ENCODE measurements around the gene GP1BA.
"Not testable (repeated sequence)": the region's sequence is repeated elsewhere in the genome, so short reads cannot be mapped to it uniquely, and the experiment has no call there.

GP1BA gene

DNA sequence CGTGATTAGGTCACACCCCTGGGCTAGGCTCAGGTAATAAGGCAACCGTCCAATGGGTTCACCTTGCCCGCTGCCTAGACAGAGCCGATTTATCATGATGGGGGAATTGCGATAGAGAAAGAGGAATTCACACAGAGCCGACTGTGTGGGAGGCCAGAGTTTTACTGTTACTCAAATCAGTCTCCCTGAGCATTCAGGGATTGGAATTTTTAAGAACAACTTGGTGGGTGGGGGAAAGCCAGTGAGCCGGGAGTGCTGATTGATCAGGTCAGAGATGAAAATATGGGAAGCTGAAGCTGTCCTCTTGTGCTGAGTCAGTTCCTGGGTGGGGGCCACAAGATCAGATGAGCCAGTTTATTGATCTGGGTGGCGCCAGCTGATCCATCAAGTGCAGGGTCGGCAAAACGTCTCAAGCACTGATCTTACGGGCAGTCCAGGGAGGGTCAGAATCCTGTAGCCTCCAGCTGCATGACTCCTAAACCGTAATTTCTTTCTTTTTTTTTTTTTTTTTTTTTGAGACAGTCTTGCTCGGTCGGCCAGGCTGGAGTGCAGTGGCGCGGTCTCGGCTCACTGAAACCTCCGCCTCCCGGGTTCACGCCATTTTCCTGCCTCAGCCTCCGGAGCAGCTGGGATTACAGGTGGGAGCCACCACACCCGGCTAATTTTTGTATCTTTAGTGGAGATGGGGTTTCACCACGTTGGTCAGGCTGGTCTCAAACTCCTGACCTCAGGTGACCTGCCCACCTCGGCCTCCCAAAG, 5.3 kb upstream of the GP1BA start:
- not testable (repeated sequence) for H3K27ac ChIP-seq (ENCODE audit: low read depth, low read length); H3K27me3 ChIP-seq (ENCODE audit: control insufficient read depth, insufficient read depth, low read length); H3K9me3 ChIP-seq (ENCODE audit: control insufficient read depth, insufficient read depth, low read length); H3K4me1 ChIP-seq (ENCODE audit: control insufficient read depth, insufficient read depth, low read length); H3K36me3 ChIP-seq (ENCODE audit: control insufficient read depth, insufficient read depth, low read length); H3K4me3 ChIP-seq (ENCODE audit: low read depth, low read length); H3K9ac ChIP-seq (ENCODE audit: low read depth, low read length)

DNA sequence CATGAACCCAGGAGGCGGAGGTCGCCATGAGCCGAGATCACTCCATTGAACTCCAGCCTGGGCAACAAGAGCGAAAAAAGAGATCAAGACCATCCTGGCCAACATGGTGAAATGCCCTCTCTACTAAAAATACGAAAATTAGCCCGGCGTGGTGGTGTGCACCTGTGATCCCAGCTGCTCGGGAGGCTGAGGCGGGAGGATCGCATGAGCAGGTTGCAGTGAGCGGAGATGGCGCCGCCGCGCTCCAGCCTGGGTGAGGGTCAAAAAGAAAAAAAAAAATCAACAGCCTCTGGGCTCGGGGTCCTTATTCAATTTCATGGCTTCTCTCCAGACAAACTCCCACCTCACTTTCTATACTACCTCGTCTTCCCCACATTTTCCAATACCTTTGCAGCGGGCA, 3.2 kb upstream of the GP1BA start:
- Histone ChIP-seq H3K36me3 (ENCODE audit: control insufficient read depth, insufficient read depth, low read length) (peaks cover 3% of the 10 kb centered on the region; the same call in 1 of the 2 replicates), H3K4me3 (ENCODE audit: low read depth, low read length) (no peak overlapping the region), H3K9ac (ENCODE audit: low read depth, low read length) (no peak overlapping the region), H3K27ac (ENCODE audit: low read depth, low read length) (no peak overlapping the region), H3K4me1 (ENCODE audit: control insufficient read depth, insufficient read depth, low read length) (no peaks in the 10 kb centered on the region), H3K9me3 (ENCODE audit: control insufficient read depth, insufficient read depth, low read length) (no peaks in the 10 kb centered on the region), H3K27me3 (ENCODE audit: control insufficient read depth, insufficient read depth, low read length) (no peaks in the 10 kb centered on the region)

DNA sequence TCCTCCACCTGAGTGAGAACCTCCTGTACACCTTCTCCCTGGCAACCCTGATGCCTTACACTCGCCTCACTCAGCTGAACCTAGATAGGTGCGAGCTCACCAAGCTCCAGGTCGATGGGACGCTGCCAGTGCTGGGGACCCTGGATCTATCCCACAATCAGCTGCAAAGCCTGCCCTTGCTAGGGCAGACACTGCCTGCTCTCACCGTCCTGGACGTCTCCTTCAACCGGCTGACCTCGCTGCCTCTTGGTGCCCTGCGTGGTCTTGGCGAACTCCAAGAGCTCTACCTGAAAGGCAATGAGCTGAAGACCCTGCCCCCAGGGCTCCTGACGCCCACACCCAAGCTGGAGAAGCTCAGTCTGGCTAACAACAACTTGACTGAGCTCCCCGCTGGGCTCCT, 679 bp downstream of the GP1BA start:
- H3K27me3 ChIP-seq (ENCODE audit: control insufficient read depth, insufficient read depth, low read length) = no peaks in the 10 kb centered on the region
- no peak overlapping the region for H3K9ac ChIP-seq (ENCODE audit: low read depth, low read length)
- no peaks in the 10 kb centered on the region for H3K4me1 ChIP-seq (ENCODE audit: control insufficient read depth, insufficient read depth, low read length)
- H3K36me3 ChIP-seq (ENCODE audit: control insufficient read depth, insufficient read depth, low read length) = peaks cover 24% of the 10 kb centered on the region
- no peak overlapping the region for H3K4me3 ChIP-seq (ENCODE audit: low read depth, low read length)
- H3K9me3 ChIP-seq (ENCODE audit: control insufficient read depth, insufficient read depth, low read length) = no peaks in the 10 kb centered on the region
- H3K27ac ChIP-seq (ENCODE audit: low read depth, low read length) = no peak overlapping the region

DNA sequence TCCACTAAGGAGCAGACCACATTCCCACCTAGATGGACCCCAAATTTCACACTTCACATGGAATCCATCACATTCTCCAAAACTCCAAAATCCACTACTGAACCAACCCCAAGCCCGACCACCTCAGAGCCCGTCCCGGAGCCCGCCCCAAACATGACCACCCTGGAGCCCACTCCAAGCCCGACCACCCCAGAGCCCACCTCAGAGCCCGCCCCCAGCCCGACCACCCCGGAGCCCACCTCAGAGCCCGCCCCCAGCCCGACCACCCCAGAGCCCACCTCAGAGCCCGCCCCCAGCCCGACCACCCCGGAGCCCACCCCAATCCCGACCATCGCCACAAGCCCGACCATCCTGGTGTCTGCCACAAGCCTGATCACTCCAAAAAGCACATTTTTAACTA, 1.6 kb downstream of the GP1BA start:
- Histone ChIP-seq H3K9me3 (ENCODE audit: control insufficient read depth, insufficient read depth, low read length) (no peaks in the 10 kb centered on the region), H3K9ac (ENCODE audit: low read depth, low read length) (no peak overlapping the region), H3K27me3 (ENCODE audit: control insufficient read depth, insufficient read depth, low read length) (no peaks in the 10 kb centered on the region), H3K4me3 (ENCODE audit: low read depth, low read length) (no peak overlapping the region), H3K4me1 (ENCODE audit: control insufficient read depth, insufficient read depth, low read length) (0 out of 2 replicates have a peak, but pooled peaks cover 3% of the 10 kb centered on the region), H3K27ac (ENCODE audit: low read depth, low read length) (no peak overlapping the region), H3K36me3 (ENCODE audit: control insufficient read depth, insufficient read depth, low read length) (peaks cover 33% of the 10 kb centered on the region)

DNA sequence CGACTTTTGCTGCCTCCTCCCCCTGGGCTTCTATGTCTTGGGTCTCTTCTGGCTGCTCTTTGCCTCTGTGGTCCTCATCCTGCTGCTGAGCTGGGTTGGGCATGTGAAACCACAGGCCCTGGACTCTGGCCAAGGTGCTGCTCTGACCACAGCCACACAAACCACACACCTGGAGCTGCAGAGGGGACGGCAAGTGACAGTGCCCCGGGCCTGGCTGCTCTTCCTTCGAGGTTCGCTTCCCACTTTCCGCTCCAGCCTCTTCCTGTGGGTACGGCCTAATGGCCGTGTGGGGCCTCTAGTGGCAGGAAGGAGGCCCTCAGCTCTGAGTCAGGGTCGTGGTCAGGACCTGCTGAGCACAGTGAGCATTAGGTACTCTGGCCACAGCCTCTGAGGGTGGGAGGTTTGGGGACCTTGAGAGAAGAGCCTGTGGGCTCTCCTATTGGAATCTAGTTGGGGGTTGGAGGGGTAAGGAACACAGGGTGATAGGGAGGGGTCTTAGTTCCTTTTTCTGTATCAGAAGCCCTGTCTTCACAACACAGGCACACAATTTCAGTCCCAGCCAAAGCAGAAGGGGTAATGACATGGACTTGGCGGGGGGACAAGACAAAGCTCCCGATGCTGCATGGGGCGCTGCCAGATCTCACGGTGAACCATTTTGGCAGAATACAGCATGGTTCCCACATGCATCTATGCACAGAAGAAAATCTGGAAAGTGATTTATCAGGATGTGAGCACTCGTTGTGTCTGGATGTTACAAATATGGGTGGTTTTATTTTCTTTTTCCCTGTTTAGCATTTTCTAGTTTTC, 2.3 kb downstream of the GP1BA start:
- H3K9ac ChIP-seq (ENCODE audit: low read depth, low read length) = no peak overlapping the region
- H3K36me3 ChIP-seq (ENCODE audit: control insufficient read depth, insufficient read depth, low read length) = peaks cover 34% of the 10 kb centered on the region

DNA sequence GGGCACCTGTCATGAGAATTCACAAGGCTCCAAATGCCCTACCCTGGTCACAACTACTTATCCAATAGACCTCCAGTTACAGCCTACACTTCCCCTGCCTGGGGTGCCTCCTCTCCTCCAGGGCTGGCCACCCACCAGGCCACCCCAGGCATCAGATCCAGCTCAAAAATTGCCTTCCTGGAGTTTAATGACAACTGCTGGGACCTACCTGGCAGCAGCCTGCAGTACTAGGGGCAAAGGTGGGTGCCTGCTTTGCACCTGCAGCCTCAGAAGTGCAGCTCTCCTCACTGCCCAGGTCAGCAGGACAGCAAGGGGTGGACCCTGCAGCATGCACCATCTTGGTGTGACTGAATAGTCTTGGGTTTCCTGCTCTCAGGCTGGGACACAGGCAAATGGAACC, 3.6 kb downstream of the GP1BA start:
- peaks cover 34% of the 10 kb centered on the region for H3K36me3 ChIP-seq (ENCODE audit: control insufficient read depth, insufficient read depth, low read length)
- H3K27ac ChIP-seq (ENCODE audit: low read depth, low read length) = no peak overlapping the region
- H3K9ac ChIP-seq (ENCODE audit: low read depth, low read length) = no peak overlapping the region
- H3K27me3 ChIP-seq (ENCODE audit: control insufficient read depth, insufficient read depth, low read length) = no peaks in the 10 kb centered on the region
- no peak overlapping the region for H3K4me3 ChIP-seq (ENCODE audit: low read depth, low read length)
- H3K9me3 ChIP-seq (ENCODE audit: control insufficient read depth, insufficient read depth, low read length) = no peaks in the 10 kb centered on the region
- 0 out of 2 replicates have a peak, but pooled peaks cover 6% of the 10 kb centered on the region for H3K4me1 ChIP-seq (ENCODE audit: control insufficient read depth, insufficient read depth, low read length)

More for the DNA sequence above, 2.3 kb downstream of the GP1BA start:
- Histone ChIP-seq H3K4me3 (ENCODE audit: low read depth, low read length) (no peak overlapping the region), H3K9me3 (ENCODE audit: control insufficient read depth, insufficient read depth, low read length) (no peaks in the 10 kb centered on the region), H3K27me3 (ENCODE audit: control insufficient read depth, insufficient read depth, low read length) (no peaks in the 10 kb centered on the region), H3K4me1 (ENCODE audit: control insufficient read depth, insufficient read depth, low read length) (0 out of 2 replicates have a peak, but pooled peaks cover 6% of the 10 kb centered on the region), H3K27ac (ENCODE audit: low read depth, low read length) (peak overlapping the region; percentile 26)

DNA sequence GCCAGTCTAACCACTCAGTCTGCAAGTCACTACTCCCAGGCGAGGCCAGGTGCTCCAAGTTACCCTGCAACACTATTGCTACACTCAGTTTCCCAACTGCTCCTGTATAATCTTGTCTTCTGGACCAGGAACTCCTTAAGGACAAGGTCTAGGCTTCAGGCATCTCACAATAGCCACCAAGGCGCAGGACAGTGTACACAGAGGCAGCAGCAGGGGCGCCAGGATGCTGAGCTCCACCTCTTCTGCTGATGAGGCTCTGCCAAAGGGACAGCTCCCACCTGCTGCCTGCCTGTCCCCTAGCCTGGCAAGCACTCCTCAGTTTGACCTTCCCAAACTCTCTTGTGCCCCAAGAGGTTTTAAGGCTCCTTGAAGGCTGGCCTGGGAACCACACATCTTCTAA, 4.4 kb downstream of the GP1BA start:
- Histone ChIP-seq H3K9me3 (ENCODE audit: control insufficient read depth, insufficient read depth, low read length) (no peaks in the 10 kb centered on the region), H3K4me1 (ENCODE audit: control insufficient read depth, insufficient read depth, low read length) (peaks cover 10% of the 10 kb centered on the region; the same call in 1 of the 2 replicates), H3K27me3 (ENCODE audit: control insufficient read depth, insufficient read depth, low read length) (no peaks in the 10 kb centered on the region), H3K9ac (ENCODE audit: low read depth, low read length) (no peak overlapping the region), H3K27ac (ENCODE audit: low read depth, low read length) (no peak overlapping the region), H3K36me3 (ENCODE audit: control insufficient read depth, insufficient read depth, low read length) (peaks cover 31% of the 10 kb centered on the region), H3K4me3 (ENCODE audit: low read depth, low read length) (no peak overlapping the region)

DNA sequence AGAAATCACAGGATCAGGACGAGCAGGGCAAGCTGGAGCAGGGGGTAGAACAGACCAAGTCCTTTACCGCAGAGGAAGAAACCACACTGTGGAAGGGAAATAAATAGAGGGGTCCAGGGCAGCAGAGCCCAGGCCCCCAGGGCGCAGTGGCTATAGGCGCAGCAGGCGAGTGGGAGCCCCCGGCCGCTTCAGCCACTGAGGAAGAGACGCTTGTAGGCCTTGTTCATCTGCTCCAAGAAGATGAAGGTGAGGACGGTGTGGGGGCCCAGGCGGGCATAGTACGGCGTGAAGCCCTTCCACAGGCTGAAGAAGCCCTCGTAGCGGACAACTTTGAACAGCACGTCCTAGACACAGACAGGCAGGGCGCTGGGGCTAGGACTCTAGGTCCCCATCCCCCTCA, 5.5 kb downstream of the GP1BA start:
- no peaks in the 10 kb centered on the region for H3K27me3 ChIP-seq (ENCODE audit: control insufficient read depth, insufficient read depth, low read length)
- no peak overlapping the region for H3K9ac ChIP-seq (ENCODE audit: low read depth, low read length)
- H3K4me3 ChIP-seq (ENCODE audit: low read depth, low read length) = no peak overlapping the region
- no peak overlapping the region for H3K27ac ChIP-seq (ENCODE audit: low read depth, low read length)
- no peaks in the 10 kb centered on the region for H3K9me3 ChIP-seq (ENCODE audit: control insufficient read depth, insufficient read depth, low read length)
- peaks cover 39% of the 10 kb centered on the region for H3K36me3 ChIP-seq (ENCODE audit: control insufficient read depth, insufficient read depth, low read length)
- peaks cover 11% of the 10 kb centered on the region; the same call in 1 of the 2 replicates for H3K4me1 ChIP-seq (ENCODE audit: control insufficient read depth, insufficient read depth, low read length)

DNA sequence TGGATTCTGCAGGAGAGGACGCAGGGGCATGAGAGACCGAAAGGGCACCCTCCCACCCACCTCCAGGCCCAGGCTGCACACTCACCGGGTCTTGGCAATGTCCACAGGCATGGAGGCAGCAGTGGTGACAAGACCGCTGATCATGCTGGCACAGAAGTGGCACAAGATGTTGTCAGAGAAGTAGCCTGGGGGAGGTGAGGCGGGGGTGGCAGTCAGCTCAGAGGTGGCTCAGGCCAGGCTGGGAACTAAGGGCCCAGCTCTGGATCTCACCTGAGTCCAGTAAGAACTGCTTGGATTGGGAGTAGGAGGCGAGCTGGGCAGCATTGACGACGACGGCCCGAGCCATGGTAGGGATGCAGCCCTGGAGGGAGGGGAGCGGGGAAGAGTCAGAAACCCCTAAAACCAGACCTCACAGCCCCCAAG, 6.0 kb downstream of the GP1BA start:
- Histone ChIP-seq H3K4me3 (ENCODE audit: low read depth, low read length) (no peak overlapping the region), H3K9me3 (ENCODE audit: control insufficient read depth, insufficient read depth, low read length) (no peaks in the 10 kb centered on the region), H3K9ac (ENCODE audit: low read depth, low read length) (no peak overlapping the region), H3K27ac (ENCODE audit: low read depth, low read length) (no peak overlapping the region), H3K27me3 (ENCODE audit: control insufficient read depth, insufficient read depth, low read length) (no peaks in the 10 kb centered on the region), H3K4me1 (ENCODE audit: control insufficient read depth, insufficient read depth, low read length) (peaks cover 11% of the 10 kb centered on the region; the same call in 1 of the 2 replicates), H3K36me3 (ENCODE audit: control insufficient read depth, insufficient read depth, low read length) (peaks cover 44% of the 10 kb centered on the region)

DNA sequence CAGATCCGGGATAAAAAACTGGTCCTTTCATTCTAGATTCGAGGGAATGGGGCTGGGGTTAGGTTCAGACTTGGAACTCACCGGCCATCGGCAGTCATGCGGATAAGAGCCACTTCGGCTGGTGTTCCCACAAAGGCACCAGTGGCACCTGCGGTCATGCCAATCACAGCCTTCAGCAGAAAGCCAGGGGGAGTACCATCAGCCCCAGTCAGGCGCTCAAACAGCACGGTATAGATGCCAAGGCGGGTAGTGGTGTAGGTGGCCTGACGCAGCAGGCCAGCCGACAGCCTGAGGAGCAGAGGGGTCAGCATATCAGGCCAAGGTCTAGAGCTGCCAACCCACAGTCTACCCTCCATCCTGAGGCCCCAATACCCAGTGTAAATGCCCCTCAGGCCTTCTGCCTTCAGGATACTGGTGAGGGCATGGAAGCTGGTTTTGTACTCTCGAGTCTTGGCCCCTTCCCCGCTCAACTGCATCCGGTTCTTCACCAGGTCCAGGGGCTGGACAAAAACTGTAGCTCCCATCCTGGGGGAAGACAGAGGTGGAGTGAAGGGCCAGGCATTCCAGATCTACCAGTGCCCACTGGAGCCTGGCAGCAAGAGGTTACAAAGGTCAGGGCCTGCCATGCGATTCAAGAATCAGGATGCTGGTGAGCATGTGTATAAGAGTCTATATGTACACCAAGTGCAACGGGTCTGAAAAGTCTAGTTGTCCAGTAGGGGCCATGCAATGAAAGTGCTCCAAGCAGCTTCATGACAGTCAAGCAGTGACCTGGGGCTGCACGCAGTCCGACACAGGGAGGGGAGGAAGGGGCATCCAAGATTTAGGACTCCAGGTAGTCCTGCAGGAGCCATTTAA, 6.8 kb downstream of the GP1BA start:
- Histone ChIP-seq H3K4me3 (ENCODE audit: low read depth, low read length) (peak overlapping the region; percentile 89), H3K36me3 (ENCODE audit: control insufficient read depth, insufficient read depth, low read length) (peaks cover 52% of the 10 kb centered on the region), H3K9me3 (ENCODE audit: control insufficient read depth, insufficient read depth, low read length) (no peaks in the 10 kb centered on the region), H3K27ac (ENCODE audit: low read depth, low read length) (peak overlapping the region; percentile 99), H3K27me3 (ENCODE audit: control insufficient read depth, insufficient read depth, low read length) (no peaks in the 10 kb centered on the region), H3K9ac (ENCODE audit: low read depth, low read length) (peak overlapping the region; percentile 92), H3K4me1 (ENCODE audit: control insufficient read depth, insufficient read depth, low read length) (peaks cover 11% of the 10 kb centered on the region; the same call in 1 of the 2 replicates)
